GM13977 (cell line): ENCODE measurements around the gene DNAH12.
"Not testable (repeated sequence)": the region's sequence is repeated elsewhere in the genome, so short reads cannot be mapped to it uniquely, and the experiment has no call there.

Experiments
- DNase-seq: peaks from one replicate; pipeline ENCODE4 v3.0.0; 2012; ENCODE audit warnings: low spot score
- in situ Hi-C: fragments of 300-500 bp; cut with MboI; formaldehyde crosslinking; loops from one replicate; pipeline ENCODE4 v1.12.0; 2022; ENCODE audit warnings: low sequenced_read_pairs, low pct_unique_long_range_greater_than_20kb, mixed read lengths, inconsistent platforms; ENCODE audit not compliant: unreplicated experiment
- TF ChIP-seq, protein P1 (sequence below): IDR thresholded peaks from 2 replicates; pipeline ENCODE4 v1.5.1; 2012; ENCODE audit warnings: mild to moderate bottlenecking, control low read depth; ENCODE audit not compliant: insufficient read depth; ENCODE audit errors: extremely low read depth, missing control alignments

DNAH12 gene

GRCh38 chr3:57497904-57498303, 46.2 kb downstream of the DNAH12 start:
- no peak for DNase-seq
- in situ Hi-C loops = no loop called here
- TF ChIP-seq, protein P1, sequence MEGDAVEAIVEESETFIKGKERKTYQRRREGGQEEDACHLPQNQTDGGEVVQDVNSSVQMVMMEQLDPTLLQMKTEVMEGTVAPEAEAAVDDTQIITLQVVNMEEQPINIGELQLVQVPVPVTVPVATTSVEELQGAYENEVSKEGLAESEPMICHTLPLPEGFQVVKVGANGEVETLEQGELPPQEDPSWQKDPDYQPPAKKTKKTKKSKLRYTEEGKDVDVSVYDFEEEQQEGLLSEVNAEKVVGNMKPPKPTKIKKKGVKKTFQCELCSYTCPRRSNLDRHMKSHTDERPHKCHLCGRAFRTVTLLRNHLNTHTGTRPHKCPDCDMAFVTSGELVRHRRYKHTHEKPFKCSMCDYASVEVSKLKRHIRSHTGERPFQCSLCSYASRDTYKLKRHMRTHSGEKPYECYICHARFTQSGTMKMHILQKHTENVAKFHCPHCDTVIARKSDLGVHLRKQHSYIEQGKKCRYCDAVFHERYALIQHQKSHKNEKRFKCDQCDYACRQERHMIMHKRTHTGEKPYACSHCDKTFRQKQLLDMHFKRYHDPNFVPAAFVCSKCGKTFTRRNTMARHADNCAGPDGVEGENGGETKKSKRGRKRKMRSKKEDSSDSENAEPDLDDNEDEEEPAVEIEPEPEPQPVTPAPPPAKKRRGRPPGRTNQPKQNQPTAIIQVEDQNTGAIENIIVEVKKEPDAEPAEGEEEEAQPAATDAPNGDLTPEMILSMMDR = no peak

DNA sequence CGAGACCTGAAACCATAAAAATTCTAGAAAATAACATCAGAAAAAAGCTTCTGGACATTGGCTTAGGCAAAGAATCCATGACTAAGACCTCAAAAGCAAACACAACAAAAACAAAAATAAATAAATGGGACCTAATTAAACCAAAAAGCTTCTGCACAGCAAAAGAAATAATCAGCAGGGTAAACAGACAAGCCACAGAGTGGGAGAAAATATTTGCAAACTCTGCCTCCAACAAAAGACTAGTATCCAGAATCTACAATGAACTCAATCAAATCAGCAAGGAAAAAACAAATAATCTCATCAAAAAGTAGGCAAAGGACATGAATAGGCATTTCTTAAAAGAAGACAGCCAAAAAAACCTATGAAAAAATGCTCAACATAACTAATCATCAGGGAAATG, 59.6 kb downstream of the DNAH12 start:
- TF ChIP-seq, protein P1 = no peak
- in situ Hi-C loops = no loop called here
- no peak for DNase-seq

GRCh38 chr3:57477193-57477592, 67.0 kb downstream of the DNAH12 start:
- DNase-seq, in situ Hi-C loops: not testable (repeated sequence)

- in situ Hi-C loops = no loop called here
- TF ChIP-seq, protein P1 = no peak
Measured at GRCh38 chr3:57464801-57465200, 79.3 kb downstream of the DNAH12 start.

GRCh38 chr3:57464011-57464410, 80.1 kb downstream of the DNAH12 start:
- in situ Hi-C loops = no loop called here
- no peak for DNase-seq
- TF ChIP-seq, protein P1 = no peak

More at GRCh38 chr3:57464801-57465200, 79.3 kb downstream of the DNAH12 start:
- DNase-seq = no peak

DNA sequence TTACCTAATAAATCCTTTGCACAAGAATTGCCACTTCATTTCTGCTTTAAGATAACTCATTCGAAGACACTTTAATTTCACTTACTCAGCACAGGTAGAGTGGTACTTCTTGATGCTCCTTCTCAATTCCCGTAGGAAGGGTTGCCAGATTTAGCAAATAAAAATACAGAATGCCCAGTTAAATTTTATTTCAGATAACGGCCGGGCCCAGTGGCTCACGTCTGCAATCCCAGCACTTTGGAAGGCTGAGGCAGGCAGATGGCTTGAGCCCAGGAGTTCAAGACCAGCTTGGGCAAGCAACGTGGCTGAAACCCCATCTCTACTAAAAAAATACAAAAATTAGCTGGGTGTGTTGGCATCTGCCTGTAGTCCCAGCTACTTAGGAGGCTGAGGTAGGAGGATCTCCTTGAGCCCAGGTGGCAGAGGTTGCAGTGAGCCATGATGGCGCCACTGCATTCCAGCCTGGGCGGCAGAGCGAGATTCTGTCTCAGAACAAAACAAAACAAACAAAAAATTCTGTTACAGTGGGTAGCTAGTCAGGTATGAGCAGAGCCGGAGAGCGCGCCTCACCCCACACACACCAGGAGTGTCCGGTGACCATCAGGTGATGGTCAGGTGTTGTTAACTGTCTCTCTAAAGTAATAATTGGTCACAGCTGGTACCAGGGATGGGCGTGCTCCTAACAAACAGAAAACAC, 92.8 kb downstream of the DNAH12 start:
- TF ChIP-seq, protein P1 = no peak
- in situ Hi-C loops = no loop called here
- DNase-seq = no peak

DNA sequence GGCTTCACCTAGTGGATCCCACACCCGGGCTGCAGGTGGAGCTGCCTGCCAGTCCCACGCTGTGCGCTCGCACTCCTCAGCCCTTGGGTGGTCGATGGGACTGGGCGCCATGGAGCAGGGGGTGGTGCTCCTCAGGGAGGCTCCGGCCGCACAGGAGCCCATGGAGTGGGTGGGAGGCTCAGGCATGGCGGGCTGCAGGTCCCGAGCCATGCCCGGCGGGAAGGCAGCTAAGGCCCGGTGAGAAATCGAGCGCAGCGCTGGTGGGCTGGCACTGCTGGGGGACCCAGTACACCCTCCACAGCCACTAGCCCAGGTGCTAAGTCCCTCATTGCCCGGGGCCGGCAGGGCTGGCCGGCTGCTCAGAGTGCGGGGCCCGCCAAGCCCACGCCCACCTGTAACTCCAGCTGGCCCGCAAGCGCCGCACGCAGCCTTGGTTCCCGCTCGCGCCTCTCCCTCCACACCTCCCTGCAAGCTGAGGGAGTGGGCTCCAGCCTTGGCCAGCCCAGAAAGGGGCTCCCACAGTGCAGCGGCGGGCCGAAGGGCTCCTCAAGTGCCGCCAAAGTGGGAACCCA, 94.8 kb downstream of the DNAH12 start:
- not testable (repeated sequence) for DNase-seq

DNA sequence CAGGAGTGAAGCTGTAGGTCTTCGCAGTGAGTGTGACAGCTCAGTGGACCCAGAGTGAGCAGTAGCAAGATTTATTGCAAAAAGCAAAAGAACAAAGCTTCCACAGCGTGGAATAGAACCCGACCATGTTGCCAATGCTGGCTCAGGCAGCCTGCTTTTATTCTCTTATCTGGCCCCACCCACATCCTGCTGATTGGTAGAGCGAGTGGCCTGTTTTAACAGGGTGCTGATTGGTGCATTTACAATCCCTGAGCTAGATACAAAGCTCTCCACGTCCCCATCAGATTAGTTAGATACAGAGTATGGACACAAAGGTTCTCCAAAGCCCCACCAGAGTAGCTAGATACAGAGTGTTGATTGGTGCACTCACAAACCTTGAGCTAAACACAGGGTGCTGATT, 95.7 kb downstream of the DNAH12 start:
- in situ Hi-C loops, DNase-seq: not testable (repeated sequence)

More for the DNA sequence above, 94.8 kb downstream of the DNAH12 start:
- in situ Hi-C loops = not testable (repeated sequence)
